Activated CD4-positive, alpha-beta T cell treated with anti-CD3 and anti-CD28 coated beads, Interleukin-2, Interleukin-6, amounts not matched to agents 100 ng/mL and 50 ng/mL, durations not matched to agents 16 hours and 8 hours (primary cell): ENCODE results near the gene BDH1.
"Not testable (repeated sequence)": the region's sequence is repeated elsewhere in the genome, so short reads cannot be mapped to it uniquely, and the experiment has no call there.

ENCODE experiments used
- DNase-seq: peaks from one replicate; pipeline ENCODE4 v3.0.0-alpha.2; 2020

The BDH1 gene

DNA sequence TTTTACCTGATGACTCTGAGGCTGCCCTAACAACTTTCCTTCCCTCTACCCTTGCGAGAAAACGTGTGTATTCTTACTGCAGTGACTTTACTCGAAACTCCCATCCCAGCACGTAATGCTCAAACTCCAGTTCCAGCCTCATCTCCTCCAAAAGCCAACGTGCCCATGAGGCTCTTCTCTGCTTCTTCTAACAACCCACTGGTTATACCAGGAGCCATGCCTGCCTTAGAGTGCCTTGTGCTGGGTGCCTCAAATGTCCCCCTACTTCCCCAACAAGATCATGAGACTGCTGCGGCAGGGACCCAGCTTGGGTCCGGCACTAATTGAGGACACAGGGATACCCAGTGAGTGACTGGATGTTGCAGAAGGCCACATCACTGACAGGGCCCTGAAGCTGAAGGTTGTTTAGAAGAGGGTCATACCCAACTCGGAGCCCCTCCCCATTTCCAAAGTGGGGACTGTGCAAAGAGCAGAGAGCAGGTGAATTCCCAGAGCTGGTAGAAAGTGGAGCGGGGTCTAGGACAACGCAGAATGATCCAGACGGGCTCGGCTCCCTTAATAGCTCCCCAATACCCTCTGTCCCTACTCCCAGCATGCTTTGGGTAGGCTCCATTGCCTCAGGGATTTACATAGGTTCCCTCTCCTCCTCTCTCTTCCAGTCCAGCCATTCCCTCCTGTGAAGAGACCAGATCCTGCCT, 71.4 kb downstream of the BDH1 start:
- DNase-seq, result no peak

DNA sequence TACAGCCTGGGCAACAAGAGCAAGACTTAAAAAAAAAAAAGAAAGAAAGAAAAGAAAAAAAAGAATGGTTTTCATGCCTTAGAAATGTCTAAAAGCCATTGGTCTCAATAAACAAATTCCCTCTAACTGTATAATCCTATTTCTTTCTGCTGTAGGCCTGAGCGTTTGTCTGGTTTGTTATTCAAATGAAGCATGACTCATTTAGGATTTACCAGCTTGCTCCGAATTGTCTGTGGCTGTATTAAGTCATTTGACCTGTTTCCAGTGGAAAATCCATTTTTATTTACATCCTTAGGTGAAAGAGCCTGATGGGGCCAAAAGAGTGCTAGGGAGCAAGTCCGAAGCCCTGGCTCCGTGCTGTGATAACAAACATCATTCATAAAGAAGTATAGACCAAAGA, 73.8 kb downstream of the BDH1 start:
- DNase-seq, result no peak

DNA sequence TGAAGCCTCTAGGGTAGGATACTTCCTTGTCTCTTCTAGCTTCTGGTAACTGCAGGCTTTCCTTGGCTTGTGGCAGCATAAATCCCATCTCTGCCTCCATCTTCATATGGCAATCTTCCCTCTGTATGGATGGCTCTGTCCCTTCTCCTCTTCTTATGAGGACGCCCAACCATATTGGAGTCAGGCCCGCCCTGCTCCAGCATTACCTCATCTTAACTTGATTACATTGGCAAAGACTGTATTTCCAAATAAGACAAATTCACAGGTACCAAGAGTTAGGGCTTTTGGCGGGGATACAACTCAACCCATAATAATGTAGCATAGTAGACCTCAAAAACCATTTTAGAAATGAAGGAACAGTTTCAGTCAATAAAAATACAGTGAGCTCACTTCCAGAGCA, 75.4 kb downstream of the BDH1 start:
- DNase-seq, result no peak

DNA sequence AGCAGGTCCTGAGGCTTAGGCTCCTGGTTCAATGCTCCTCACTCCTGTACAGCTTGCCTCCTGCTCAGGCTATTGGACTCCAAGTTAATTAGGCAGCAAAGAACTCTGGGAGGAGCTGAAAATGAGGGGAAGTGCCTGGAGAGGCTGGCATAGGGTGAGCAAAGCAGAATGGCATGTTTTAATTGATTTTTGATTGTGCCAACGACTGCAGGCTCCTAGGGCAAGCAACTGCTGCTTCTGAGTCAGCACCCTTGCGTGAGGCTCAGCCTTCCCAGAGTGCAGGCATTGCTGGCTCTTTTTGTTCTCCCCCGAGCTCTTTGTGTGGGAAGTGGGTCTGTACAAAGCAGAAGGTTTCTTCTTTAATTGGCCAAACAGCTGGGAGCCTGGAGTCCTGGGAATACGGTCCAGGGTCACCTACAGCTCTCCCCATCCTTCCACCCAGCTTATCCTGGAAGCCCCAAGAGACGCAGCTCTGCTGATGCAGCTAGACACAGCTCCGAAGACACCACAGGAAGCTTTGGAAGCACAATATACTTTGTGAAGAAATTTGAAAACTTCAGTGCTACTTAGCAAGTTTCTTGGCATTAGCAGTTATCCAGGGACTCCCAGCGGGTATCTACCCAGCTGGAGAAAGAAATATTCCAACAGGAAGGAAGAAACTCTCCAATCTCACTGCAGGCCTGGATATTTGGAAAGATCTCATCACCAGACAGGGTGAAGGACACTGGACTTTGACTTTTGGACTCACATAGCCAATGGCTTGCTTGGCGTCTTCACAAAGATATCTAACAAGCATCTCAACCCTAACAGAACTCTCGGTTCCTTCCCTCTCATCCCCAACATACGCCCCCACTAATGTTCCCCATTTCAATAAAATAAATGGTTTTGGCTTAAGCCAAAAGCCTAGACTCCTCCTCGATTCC, 76.8 kb downstream of the BDH1 start:
- DNase-seq, result no peak

DNA sequence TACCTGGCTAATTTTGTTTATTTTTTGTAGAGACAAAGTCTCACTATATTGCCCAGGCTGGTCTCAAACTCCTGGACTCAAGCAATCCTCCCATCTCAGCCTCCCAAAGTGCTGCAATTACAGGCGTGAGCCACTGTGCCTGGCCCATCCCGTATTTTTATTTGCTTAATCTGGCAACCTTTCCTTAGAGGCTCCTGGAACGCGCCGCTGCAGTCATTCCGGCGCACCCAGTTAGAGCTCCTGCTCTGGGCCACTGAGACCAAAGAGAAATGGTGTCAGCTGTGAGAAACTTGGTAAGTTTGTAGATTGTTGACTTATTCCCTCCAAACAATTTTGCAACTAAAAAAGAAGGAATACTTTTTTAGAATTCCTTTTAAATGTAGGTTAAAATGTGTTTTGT, 78.0 kb downstream of the BDH1 start:
- not testable (repeated sequence) for DNase-seq

DNA sequence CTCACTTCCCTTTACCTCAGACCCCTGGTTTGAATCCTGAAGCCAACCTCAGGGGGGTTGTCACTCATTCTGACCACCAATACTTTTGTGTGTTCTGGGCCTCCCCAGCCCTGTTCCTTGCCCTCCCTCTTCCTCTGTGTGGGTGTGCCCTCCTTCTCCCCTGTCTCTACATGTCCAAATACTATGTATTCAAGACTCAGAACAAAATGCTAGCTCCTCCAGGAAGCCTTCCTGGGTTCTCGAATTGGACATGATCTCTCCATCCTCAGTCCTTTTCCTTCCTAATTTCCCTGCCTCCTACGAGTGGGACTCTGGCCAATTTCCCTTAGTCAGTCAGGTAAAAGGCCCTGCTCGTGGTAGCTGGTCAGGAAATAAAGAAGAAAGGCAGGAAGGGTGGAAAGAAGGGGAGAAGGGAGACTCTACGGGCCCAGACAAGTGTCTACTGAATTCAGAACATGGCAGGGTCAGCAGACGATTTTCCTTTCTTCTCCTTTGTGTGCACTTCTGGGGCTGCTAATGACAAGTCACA, 79.7 kb downstream of the BDH1 start:
- DNase-seq, result no peak

DNA sequence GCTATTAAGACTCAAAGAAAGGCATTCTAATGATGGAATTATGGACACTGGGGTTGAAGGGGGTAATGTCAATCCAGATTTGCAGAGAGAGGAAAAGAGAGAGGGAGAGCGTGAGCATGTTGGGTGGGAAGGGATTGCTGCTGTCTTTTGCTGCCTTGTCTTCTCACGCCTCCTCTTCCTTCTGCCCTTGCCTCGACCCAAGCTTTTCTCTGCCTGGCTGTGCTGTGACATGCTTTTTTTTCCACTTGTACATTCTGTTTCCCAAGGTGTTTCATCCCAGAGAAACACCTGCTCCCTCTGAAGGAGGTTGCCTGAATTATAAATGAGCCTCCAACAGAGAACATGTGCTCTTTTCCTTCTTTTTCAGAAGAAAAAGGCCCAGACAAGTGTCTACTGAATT, 80.3 kb downstream of the BDH1 start:
- DNase-seq, result no peak

DNA sequence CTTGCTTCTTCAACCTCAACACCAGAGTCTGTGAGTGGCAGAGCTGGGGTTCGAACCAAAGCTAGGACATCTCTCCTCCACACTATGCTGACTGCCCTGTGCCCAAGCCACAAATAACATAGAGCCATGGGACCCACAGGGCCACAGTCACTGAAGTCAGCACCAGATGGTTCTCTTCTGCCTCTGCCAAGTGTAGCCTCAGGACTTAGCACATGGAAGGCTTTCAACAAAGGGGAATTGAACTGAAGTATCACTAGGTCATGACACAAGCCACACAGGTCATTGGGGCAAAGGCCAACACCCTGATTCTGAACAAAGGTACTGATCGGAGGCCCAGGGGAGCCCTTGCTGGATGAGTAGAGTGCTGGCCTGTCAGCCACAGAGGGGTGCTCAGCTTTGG, 83.6 kb downstream of the BDH1 start:
- DNase-seq, result no peak

DNA sequence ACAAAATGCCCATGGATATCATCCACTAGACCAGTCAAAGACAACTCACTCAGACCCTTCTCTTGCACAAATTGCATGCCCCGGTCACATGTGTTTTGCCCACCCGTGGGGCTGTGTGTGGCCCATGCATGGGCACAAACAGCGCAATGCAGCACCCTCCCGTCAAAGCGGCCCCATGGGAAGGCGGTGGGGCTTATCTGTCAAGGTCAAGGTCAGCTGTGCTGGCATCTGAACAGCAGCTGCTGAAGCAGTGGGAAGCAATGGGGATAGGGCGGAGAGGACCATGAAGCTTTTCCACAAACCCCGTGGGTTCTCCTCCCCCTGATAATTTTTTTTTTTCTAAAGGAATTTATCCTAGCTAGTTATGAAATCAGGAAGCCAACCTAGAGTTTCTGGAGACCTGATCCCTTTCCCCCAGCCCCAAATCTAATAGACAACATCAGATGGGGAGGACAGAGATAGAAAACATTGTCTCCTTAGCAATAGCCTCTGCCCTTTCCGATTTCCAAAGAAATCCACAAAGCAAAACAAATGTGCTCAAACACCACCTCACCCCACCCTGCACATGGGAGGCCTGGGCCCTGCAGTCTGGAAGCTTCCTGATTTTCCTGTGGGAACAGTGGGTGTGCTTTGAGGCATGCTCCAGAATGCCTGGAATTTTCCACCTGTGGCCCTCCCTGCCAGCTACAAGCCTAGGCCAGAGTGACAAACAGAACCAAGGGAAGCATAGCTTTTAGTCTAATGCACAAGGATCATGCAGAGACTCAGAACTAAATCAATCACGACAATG, 84.4 kb downstream of the BDH1 start:
- DNase-seq, result no peak

DNA sequence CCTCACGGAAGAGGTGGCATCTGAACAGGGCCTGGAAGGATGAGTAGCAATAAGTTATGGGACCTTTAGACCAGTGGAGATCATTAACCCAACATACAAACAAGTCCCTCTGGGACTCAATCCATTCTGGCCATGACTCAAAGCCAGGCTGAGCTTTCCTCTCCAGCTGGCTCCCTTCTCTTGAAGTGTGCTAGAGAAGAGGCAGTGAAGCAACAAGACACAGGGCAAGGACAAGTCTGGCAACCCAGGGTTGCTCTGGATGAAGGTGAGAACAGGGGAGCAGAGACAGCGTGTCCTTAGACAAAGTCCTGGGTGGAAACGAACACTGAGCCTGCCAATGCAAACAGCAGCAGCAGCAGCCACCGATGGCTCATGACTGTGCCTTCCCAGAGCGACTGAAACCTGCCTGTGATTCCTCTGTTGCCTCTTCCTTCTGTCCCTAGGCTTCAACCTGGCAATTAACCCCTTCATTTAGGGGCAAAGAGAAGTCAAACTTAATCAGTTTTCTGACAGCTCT, 86.8 kb downstream of the BDH1 start:
- no peak for DNase-seq

DNA sequence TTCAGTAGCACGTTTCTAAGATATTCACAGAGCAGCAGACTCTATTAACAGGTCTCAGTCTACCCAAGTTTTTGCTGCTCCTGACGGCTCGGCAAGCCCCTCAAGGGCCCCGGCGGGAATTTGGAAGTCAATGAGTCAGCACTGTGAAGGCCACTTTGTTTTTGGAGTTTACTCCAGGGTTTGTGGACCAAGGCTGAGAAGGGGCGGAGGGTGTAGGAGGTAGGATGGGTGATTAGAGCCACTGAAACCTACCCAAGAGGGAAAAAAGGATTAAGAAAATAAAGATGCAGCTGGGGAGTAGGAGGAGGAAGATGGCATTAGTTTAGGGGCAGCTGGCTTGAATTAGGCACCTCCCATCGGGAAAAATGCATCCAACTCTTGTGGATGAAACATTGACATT, 87.6 kb downstream of the BDH1 start:
- DNase-seq, result no peak

DNA sequence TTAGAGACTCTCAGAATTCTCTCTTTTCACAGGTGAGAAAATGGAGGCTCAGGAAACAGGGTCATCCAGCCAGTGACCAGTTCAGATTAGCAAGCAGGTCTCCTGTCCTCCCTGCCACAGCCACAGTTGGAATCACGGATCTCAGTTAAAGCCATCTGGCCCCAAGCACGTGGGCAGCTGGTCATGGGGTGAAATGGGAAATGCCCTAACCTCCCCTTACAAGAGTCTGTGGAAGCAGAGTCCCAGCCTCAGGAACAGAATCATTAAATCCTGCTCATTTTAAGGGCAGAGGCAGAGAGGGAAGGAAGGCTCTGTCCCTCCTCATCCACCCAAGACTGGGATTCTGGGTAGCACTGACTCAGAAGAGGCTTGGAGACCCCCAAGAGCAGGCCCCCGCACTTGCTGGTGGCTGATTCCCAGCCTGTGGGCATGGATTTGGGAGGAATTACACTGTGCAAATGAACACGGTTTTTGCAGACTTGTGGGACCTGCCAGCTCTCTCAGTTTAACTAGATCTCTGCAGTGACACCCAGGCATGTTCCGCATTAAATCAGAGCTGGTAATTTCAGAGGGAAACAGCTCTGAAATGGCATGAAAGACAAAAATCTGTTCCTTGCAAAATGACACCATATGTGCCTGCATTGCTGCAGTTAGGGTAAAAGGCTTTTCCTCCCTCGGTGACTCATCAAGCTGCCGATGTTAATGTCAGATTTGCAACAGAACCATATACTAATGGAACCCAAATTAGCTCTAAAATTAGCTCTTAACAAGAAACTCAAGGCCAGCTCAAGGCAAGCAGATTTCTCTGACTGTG, 89.0 kb downstream of the BDH1 start:
- no peak for DNase-seq

DNA sequence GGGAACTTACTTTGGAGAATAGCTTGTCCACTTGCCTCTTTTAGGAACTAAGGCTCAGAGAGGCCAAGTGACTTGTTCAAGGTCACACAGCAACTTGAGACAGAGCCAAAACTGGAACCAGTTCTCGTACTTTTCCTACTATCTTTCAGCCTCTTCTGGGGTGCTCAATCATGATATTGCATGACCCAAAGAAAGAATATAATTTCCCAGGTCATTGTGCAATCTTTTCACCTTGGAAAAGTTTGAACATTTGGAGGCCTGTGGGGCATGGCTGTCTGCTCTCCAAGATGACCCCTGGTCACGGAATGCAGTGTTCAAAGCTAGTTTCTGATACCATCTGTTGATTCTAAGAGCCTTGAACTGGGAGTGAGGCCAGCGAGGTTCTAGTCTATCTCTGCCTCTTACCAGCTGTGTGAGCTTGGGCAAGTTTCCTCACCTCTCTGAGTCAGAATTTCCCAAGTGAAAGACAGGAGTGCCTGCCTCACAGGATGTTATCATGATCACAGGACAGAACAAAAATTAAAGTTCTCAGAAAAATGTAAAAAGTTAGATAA, 89.7 kb downstream of the BDH1 start:
- peak; percentile 27 for DNase-seq

DNA sequence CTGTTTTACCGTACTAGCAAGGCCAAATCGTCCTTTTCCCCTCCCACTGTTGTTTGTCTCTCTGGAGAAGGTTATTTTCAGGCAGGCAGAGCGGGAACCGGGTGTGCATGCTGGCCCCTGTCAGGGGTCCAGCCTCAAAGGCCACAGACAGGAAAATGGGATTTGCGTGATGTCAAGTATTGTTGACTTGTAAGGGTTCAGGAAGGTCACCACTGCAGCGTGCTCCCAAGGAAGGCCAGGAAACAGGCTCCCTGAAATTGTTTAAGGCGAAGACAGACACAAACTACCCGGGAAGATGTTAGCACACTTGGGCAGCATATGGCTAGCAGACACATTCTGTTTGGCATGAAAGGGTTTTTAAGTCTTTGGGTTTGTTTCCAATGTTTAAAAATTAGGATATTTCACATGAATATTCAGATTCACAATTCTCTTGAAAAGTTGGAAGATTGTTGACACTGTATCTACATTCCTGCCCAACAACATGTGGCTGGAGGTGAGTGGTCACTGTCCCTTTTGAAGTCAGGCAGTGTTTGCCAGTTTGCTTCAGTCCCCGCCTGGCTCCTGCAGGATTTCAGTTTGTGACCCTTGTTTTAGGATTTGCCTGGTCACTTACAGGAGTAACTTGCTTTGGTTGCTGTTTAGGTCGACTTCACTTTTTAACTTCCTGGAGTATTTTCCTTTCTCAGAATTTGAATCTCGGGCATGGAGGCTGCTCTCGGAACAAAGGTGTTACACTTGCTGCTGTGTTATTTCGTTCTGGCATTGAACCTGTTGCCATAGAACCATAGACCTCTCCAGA, 90.4 kb downstream of the BDH1 start:
- DNase-seq, result no peak

DNA sequence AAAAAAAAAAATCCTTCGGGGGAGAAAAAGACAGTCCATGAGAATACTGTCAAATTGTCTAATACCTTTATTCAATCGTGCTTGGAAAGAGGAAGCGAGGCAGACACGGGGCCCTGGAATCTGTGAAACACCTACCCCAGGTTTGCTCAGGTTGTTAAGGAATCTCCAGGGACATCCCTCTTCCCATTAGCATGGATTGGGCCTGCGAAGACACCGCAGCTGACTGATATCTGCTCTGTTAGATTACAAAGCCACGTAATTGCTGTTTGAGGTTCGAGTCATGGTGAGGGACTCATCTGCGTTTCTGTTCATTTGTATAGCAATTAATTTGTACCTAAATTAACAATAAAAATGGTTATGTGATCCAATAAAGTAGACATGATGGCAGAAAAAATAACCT, 91.0 kb downstream of the BDH1 start:
- no peak for DNase-seq

DNA sequence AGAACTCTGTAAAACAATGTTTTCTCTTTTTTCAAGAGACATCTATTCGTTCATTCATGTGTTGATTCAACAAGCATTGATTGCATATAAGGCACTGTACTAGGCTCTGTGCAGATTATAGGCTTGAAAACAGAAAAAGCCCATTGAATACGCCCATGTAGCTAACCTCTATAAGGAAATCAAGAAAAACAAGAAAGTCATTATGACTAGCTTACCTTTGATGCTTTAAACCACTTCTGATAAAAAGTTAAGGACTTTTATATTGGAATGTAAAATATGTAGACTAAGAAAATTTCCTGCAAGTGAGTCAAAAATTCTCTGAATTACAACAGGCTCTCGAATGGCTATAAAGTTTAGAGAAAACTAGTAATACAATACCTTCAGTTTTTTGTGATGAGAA, 92.5 kb downstream of the BDH1 start:
- DNase-seq, result no peak

DNA sequence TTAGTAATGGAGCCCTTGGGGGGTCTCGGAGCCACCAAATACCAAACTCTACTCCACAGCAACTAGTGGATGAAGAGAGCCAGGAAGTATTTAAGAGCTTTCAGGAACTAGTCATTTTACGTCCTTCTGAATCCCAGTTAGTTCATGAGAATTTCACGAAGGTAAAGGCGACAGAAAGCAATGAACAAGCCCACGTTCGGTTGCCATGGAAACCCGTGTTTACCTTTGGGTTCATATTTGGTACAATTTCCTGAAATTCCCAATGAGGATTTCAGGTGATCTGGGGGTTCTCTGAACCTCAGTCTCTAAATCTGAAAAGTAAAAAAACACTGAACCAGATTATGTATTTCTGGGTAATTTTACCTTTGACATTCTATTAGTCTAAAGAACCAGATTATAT, 93.0 kb downstream of the BDH1 start:
- DNase-seq, result no peak

DNA sequence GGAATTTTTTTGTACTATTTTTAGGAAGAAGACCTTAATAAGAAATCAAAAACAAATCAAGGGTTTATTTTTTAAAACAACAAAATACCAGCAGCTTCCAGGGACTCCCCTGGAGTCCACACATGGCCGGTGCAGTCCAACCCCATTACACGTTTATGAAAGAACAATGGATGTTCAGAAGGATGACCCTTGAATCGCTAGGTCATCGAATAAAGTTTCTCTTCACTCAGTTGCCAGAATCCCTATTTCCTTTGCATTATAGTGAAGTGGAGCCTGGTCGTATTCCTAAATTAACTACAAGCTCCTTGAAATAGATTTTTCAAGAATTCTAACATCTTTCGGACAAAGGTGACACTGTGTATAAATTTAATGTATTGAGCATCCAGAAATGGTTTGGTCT, 95.1 kb downstream of the BDH1 start:
- no peak for DNase-seq

DNA sequence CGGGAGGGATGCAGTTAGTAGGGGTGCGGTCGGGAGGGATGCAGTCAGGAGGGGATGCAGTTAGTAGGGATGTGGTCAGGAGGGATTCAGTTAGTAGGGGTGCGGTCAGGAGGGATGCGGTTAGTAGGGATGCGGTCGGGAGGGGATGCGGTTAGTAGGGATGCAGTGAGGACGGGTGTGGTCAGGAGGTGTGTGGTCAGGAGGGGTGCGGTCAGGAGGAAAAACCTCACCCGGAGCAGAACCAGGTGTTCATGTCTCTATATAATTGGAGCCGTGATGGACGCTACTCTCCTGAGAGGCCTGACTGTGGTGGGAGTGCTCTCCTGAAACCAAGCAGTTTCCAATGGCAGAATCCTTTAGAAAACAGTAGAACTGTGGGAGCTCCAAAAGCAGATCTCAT, 95.8 kb downstream of the BDH1 start:
- DNase-seq, result no peak
